Activated B cell treated with CpG ODN at 0.5 μM for 24 hours (primary cell): ENCODE results near the gene NAP1L4. TPM values are rescaled to one million over a fixed set of nuclear protein-coding genes. Genes with fewer than 3 reads are reported as not detected.
A peak's percentile ranks its signal among the peaks of the same experiment; 100 is the strongest.

Experiments
- ATAC-seq: fragments of 200-7000 bp; cut with Tn5 transposase; one replicate; pipeline ENCODE4 v1.10.0; 2021; ENCODE audit warnings: low read depth, mild to moderate bottlenecking, moderate library complexity
- CTCF ChIA-PET: fragments of 350-600 bp; sonication (Branson Sonifier 250); formaldehyde crosslinking; loops from one replicate; lab custom pipeline; 2021; ENCODE audit warnings: antibody characterized with exemption; lab: Charles Lee
- POLR2A ChIA-PET: fragments of 350-600 bp; sonication (Branson Sonifier 250); formaldehyde crosslinking; loops from one replicate; lab custom pipeline; 2021; ENCODE audit warnings: antibody characterized with exemption; lab: Charles Lee
- DNase-seq: peaks from one replicate; pipeline ENCODE4 v3.0.0; 2022
- H3K27ac Mint-ChIP-seq: one replicate; pipeline ENCODE4 v1.8.0; 2020; ENCODE audit warnings: mixed read lengths
- H3K27me3 Mint-ChIP-seq: one replicate; pipeline ENCODE4 v1.8.0; 2021; ENCODE audit warnings: mixed read lengths
- H3K36me3 Mint-ChIP-seq: one replicate; pipeline ENCODE4 v1.8.0; 2021; ENCODE audit warnings: low read depth, mixed read lengths
- H3K4me1 Mint-ChIP-seq: one replicate; pipeline ENCODE4 v1.8.0; 2021; ENCODE audit warnings: mixed read lengths
- H3K4me3 Mint-ChIP-seq: one replicate; pipeline ENCODE4 v1.8.0; 2020; ENCODE audit warnings: mild to moderate bottlenecking, mixed read lengths
- H3K9me3 Mint-ChIP-seq: one replicate; pipeline ENCODE4 v1.8.0; 2020; ENCODE audit warnings: mixed read lengths
- CTCF ChIP-seq: fragments of 200-600 bp; IDR thresholded peaks from one replicate; pipeline ENCODE4 v1.8.0; 2022; ENCODE audit warnings: antibody characterized with exemption, mild to moderate bottlenecking
- intact Hi-C: fragments of 100-400 bp; cut with micrococcal nuclease; formaldehyde crosslinking; loops from one replicate; pipeline ENCODE4 v1.15.1; 2024
- total RNA-seq: library from RNA; stranded (reverse); gene quantifications from 2 replicates; pipeline ENCODE4 v1.2.3, GENCODE V29; 2022

NAP1L4 gene
- total RNA-seq, 1 donor from 2014 or later: 115 TPM

GRCh38 chr11:3022982-3023381 is 30.9 kb upstream of the NAP1L4 start:
- H3K36me3 Mint-ChIP-seq: peaks cover 72% of the 10 kb centered on the region
- POLR2A ChIA-PET: interaction anchor here (1.1 to 1.5 kb wide), 2 partner anchors 31 to 34 kb away, joined by 3 to 4 read pairs; partner anchors contain the start of genes CARS1 and NAP1L4

GRCh38 chr11:3022300-3022967 is 30.3 kb upstream of the NAP1L4 start:
- Mint-ChIP-seq H3K4me1 (peaks cover 18% of the 10 kb centered on the region), H3K27me3 (no peaks in the 10 kb centered on the region), H3K36me3 (peaks cover 72% of the 10 kb centered on the region)

More at GRCh38 chr11:3022982-3023381, 30.9 kb upstream of the NAP1L4 start:
- no peaks in the 10 kb centered on the region for H3K27me3 Mint-ChIP-seq
- intact Hi-C loops: loop anchor here (1.0 to 2.0 kb wide), 3 partner anchors 12 to 34 kb away; partner anchors contain the start of genes CARS1 and NAP1L4
- DNase-seq (no peak), ATAC-seq (no peak)
- H3K9me3 Mint-ChIP-seq: no peaks in the 10 kb centered on the region
- H3K4me3 Mint-ChIP-seq: peak overlapping the region; percentile 59
- CTCF ChIA-PET: interaction anchor here (0.7 to 2.2 kb wide), 3 partner anchors 14 to 93 kb away, joined by 3 to 8 read pairs (median 6); no protein-coding TSS in a partner anchor
- no peak for TF ChIP-seq CTCF
- H3K4me1 Mint-ChIP-seq: peaks cover 18% of the 10 kb centered on the region
- H3K27ac Mint-ChIP-seq: peak overlapping the region; percentile 83

DNA sequence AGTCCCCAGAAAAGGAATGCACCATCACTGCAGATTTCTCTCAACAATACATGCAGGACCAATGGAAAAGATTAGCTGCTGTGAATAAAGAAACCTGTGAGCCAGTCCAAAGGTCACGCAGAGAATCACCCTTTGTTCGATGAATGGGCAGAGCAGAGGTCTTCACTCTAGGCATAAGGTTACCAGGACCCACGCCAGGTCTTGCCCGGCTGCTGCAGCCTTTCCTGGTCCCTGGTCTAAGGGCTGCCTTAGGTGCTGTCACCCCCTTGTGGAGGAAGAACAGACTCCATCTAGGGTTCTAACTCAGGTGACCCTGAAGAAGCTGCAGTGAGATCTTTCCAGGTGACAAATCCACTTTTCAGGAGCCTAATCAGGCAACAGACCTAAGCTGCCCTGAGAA is 29.0 kb upstream of the NAP1L4 start:
- DNase-seq: no peak

More at GRCh38 chr11:3022300-3022967, 30.3 kb upstream of the NAP1L4 start:
- POLR2A ChIA-PET: interaction anchor here (0.8 to 1.5 kb wide), 3 partner anchors 27 to 35 kb away, joined by 3 to 4 read pairs (median 3); partner anchors contain the start of genes CARS1 and NAP1L4
- TF ChIP-seq CTCF: no peak
- H3K27ac Mint-ChIP-seq: peak overlapping the region; percentile 83
- no peaks in the 10 kb centered on the region for H3K9me3 Mint-ChIP-seq
- peak overlapping the region; percentile 59 for H3K4me3 Mint-ChIP-seq
- CTCF ChIA-PET: interaction anchor here (1.6 to 2.2 kb wide), 2 partner anchors 14 to 69 kb away, joined by 6 to 8 read pairs; no protein-coding TSS in a partner anchor
- DNase-seq (no peak), ATAC-seq (peak; percentile 88)
- intact Hi-C loops: loop anchor here (1.0 to 2.0 kb wide), 3 partner anchors 13 to 34 kb away; partner anchors contain the start of genes CARS1 and NAP1L4

DNA sequence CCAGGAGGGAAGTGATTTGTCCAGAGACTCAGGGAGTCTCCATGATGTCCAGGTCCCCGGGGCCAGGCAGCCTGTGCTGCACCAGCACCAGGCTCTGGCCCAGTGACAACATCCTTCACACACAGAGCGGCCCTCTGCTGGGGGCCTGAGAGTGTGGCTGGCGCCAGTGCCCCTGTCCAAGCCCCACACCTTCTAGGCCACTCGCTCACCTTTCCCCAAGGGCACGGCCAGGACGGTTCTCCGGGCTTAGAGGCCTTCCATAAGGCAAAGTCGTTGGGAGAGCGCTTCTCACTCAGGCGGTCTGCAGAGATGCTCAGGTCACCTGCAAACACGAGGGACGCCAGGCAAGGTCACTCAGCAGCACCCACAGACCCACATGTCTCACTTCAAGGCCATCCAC is 27.9 kb upstream of the NAP1L4 start:
- intact Hi-C loops: no loop called here
- Mint-ChIP-seq H3K4me1 (peaks cover 18% of the 10 kb centered on the region), H3K4me3 (no peak overlapping the region), H3K27me3 (no peaks in the 10 kb centered on the region), H3K9me3 (no peaks in the 10 kb centered on the region), H3K27ac (no peak overlapping the region), H3K36me3 (peaks cover 78% of the 10 kb centered on the region)
- POLR2A ChIA-PET: no interaction called here
- no peak for DNase-seq
- ATAC-seq: no peak
- no peak for TF ChIP-seq CTCF
- CTCF ChIA-PET: no interaction called here

More for the DNA sequence above, 29.0 kb upstream of the NAP1L4 start:
- H3K4me1 Mint-ChIP-seq: peaks cover 18% of the 10 kb centered on the region
- TF ChIP-seq CTCF: no peak
- no peaks in the 10 kb centered on the region for H3K9me3 Mint-ChIP-seq
- ChIA-PET POLR2A (no interaction called here), CTCF (no interaction called here)
- no peak overlapping the region for H3K27ac Mint-ChIP-seq
- H3K27me3 Mint-ChIP-seq: no peaks in the 10 kb centered on the region
- intact Hi-C loops: loop anchor here (1.0 kb wide), 1 partner anchor 45 kb away; no protein-coding TSS in a partner anchor
- H3K36me3 Mint-ChIP-seq: peaks cover 74% of the 10 kb centered on the region
- ATAC-seq: no peak
- no peak overlapping the region for H3K4me3 Mint-ChIP-seq

- H3K27ac Mint-ChIP-seq: no peak overlapping the region
- H3K4me3 Mint-ChIP-seq: no peak overlapping the region
- ChIA-PET POLR2A (no interaction called here), CTCF (no interaction called here)
- intact Hi-C loops: no loop called here
- ATAC-seq (no peak), DNase-seq (no peak)
- H3K36me3 Mint-ChIP-seq: peaks cover 85% of the 10 kb centered on the region
- H3K27me3 Mint-ChIP-seq: no peaks in the 10 kb centered on the region
- H3K9me3 Mint-ChIP-seq: no peaks in the 10 kb centered on the region
- H3K4me1 Mint-ChIP-seq: peaks cover 18% of the 10 kb centered on the region
- TF ChIP-seq CTCF: no peak
Observed at GRCh38 chr11:3018596-3018995, 26.5 kb upstream of the NAP1L4 start.
